ENCODE measurements around the gene PLA2G6.

DNA sequence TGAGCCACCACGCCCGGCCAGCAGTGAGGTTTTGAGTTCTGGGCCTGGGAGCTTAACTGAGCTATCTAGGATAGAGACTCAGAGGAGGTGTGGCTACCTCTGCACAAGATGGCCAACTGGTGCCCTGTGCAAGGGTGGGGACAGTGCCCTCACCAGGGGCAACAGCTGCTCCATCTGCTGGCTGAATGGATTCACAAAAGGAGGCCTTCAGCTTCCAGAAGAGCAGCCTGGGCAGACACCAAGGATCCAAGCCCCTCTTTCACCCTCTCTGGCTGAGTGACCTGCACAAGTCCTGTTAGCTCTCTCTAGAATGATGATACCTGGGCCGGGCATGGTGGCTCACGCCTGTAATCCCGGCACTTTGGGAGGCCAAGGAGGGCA lies 37.6 kb downstream of the PLA2G6 start:
- TF ChIP-seq, protein P1, sequence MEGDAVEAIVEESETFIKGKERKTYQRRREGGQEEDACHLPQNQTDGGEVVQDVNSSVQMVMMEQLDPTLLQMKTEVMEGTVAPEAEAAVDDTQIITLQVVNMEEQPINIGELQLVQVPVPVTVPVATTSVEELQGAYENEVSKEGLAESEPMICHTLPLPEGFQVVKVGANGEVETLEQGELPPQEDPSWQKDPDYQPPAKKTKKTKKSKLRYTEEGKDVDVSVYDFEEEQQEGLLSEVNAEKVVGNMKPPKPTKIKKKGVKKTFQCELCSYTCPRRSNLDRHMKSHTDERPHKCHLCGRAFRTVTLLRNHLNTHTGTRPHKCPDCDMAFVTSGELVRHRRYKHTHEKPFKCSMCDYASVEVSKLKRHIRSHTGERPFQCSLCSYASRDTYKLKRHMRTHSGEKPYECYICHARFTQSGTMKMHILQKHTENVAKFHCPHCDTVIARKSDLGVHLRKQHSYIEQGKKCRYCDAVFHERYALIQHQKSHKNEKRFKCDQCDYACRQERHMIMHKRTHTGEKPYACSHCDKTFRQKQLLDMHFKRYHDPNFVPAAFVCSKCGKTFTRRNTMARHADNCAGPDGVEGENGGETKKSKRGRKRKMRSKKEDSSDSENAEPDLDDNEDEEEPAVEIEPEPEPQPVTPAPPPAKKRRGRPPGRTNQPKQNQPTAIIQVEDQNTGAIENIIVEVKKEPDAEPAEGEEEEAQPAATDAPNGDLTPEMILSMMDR (IDR thresholded peaks at IDR 0.05): no peak
- TF ChIP-seq POLR2A (IDR thresholded peaks at IDR 0.05): no peak
